CD4-positive, CD25-positive, alpha-beta regulatory T cell (primary cell): ENCODE measurements around the gene GATA3. TPM values are rescaled to one million over a fixed set of nuclear protein-coding genes. Genes with fewer than 3 reads are reported as not detected.

Experiments used
- ATAC-seq, 2 donors: fragments of 150-1000 bp; cut with Tn5 transposase; one replicate each; pipeline ENCODE4 v1.10.0; 2021; ENCODE audit warnings: low read depth in 2 of 2, moderate number of reproducible peaks in 2 of 2, moderate library complexity in 1 of 2
- DNase-seq, 3 donors: peaks; one replicate each; pipeline versions ENCODE4 v3.0.0 to v3.0.0-alpha.2; 2012 to 2022; ENCODE audit warnings: mixed read lengths in 1 of 3
- H3K27ac ChIP-seq: one replicate; pipeline ENCODE4 v1.7.0; 2013; ENCODE audit warnings: mild to moderate bottlenecking, low read length; ENCODE audit not compliant: insufficient read depth, poor library complexity, severe bottlenecking
- H3K27me3 ChIP-seq: one replicate; pipeline ENCODE4 v1.7.0; 2013; ENCODE audit warnings: low read length; ENCODE audit not compliant: control insufficient read depth, insufficient read depth
- H3K36me3 ChIP-seq: one replicate; pipeline ENCODE4 v1.7.0; 2013; ENCODE audit warnings: mild to moderate bottlenecking, low read length, moderate library complexity; ENCODE audit not compliant: control insufficient read depth, insufficient read depth
- H3K4me1 ChIP-seq: 2 replicates; pipeline ENCODE4 v1.7.0; 2013; ENCODE audit warnings: mild to moderate bottlenecking, low read length; ENCODE audit not compliant: insufficient read depth, control insufficient read depth, poor library complexity, severe bottlenecking
- H3K4me3 ChIP-seq: one replicate; pipeline ENCODE4 v1.7.0; 2013; ENCODE audit warnings: low read depth, mild to moderate bottlenecking, low read length, moderate library complexity
- H3K9me3 ChIP-seq, 2 experiments: 1 replicate in 1 of 2; 2 replicates in 1 of 2; pipeline ENCODE4 v1.7.0; 2013; ENCODE audit warnings: low read length in 2 of 2, mild to moderate bottlenecking in 1 of 2, moderate library complexity in 1 of 2; ENCODE audit not compliant: control insufficient read depth in 2 of 2
- H3K27ac Mint-ChIP-seq, 3 donors: one replicate each; pipeline ENCODE4 v1.8.0; 2020 to 2022; ENCODE audit warnings: mild to moderate bottlenecking in 3 of 3, mixed read lengths in 3 of 3, moderate library complexity in 2 of 3
- H3K27me3 Mint-ChIP-seq: one replicate; pipeline ENCODE4 v1.8.0; 2022; ENCODE audit warnings: mild to moderate bottlenecking, mixed read lengths
- H3K36me3 Mint-ChIP-seq: one replicate; pipeline ENCODE4 v1.8.0; 2020; ENCODE audit warnings: mixed read lengths
- H3K4me1 Mint-ChIP-seq, 4 donors: one replicate each; pipeline ENCODE4 v1.8.0; 2020 to 2022; ENCODE audit warnings: mixed read lengths in 4 of 4, mild to moderate bottlenecking in 1 of 4
- H3K4me3 Mint-ChIP-seq, 4 donors: one replicate each; pipeline ENCODE4 v1.8.0; 2020 to 2022; ENCODE audit warnings: mild to moderate bottlenecking in 4 of 4, mixed read lengths in 4 of 4, moderate library complexity in 3 of 4
- H3K9me3 Mint-ChIP-seq, 7 donors: one replicate each; pipeline ENCODE4 v1.8.0; 2020 to 2022; ENCODE audit warnings: mixed read lengths in 7 of 7, mild to moderate bottlenecking in 3 of 7, moderate library complexity in 2 of 7
- polyA plus RNA-seq, 4 donors: library from polyadenylated mRNA; unstranded; fragments of 300-500 nt; fragmentation: Illumina TruSeq; gene quantifications; one replicate each; pipeline ENCODE4 v1.2.3, GENCODE V29; 2021
- total RNA-seq: library from RNA; stranded (reverse); gene quantifications from one replicate; pipeline ENCODE4 v1.2.3, GENCODE V29; 2022

GATA3 gene
- total and polyA plus RNA-seq, 5 donors from 2014 or later, result 32.9 to 182 (median 47.3) TPM

DNA sequence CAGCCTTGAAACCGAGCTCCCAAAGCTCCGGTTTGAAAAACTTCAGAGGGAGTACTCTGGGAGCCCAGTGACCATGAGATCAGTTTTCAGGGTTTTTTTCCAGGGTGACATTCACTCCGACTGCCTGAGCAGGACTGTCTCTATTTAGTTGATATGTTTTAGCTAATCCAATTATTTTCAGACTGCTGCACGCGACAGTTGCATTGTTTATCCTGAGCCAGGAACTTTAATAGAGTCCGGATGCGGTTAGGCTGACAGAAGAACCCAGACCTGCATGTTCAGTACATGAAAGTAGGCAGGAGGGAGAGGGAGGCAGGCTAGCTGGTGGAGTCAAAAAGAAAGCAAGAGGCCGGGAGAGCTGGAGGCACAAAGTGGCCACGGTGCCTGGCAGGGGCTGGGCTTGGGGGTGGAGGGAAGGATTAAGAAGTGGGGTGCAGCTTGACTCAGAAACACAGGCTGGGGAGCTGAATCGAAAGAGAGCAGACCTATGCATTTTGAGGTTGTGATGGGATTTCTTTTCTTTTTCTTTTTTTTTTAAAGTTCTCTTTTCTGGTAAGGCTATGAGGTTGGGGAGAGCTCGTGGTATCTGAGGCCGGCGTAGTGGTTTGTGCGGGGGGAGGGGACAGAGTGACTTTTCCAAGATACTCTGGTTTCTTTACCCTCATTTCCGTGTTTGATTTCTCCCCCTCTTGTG lies 5.7 kb downstream of the GATA3 start:
- no peaks in the 10 kb centered on the region for H3K9me3 ChIP-seq
- Mint-ChIP-seq H3K4me1 (peaks cover 5 to 78% (median 55%) of the 10 kb centered on the region in 4 donors), H3K36me3 (peaks cover 45% of the 10 kb centered on the region), H3K9me3 (peaks cover 0 to 6% (median 0%) of the 10 kb centered on the region in 7 donors), H3K27ac (peak overlapping the region; percentile 87 to 98 (median 98)), H3K27me3 (peaks cover 9% of the 10 kb centered on the region), H3K4me3 (peak overlapping the region; percentile 91 to 100 (median 98))
- peak overlapping the region; percentile 90 for H3K27ac ChIP-seq
- H3K27me3 ChIP-seq, result no peaks in the 10 kb centered on the region
- peaks cover 49% of the 10 kb centered on the region for H3K36me3 ChIP-seq
- peaks cover 80% of the 10 kb centered on the region for H3K4me1 ChIP-seq
- ATAC-seq, result peak; percentile 44 to 46
- H3K4me3 ChIP-seq, result peak overlapping the region; percentile 93
- peak; percentile 47 to 92 (median 70) for DNase-seq

DNA sequence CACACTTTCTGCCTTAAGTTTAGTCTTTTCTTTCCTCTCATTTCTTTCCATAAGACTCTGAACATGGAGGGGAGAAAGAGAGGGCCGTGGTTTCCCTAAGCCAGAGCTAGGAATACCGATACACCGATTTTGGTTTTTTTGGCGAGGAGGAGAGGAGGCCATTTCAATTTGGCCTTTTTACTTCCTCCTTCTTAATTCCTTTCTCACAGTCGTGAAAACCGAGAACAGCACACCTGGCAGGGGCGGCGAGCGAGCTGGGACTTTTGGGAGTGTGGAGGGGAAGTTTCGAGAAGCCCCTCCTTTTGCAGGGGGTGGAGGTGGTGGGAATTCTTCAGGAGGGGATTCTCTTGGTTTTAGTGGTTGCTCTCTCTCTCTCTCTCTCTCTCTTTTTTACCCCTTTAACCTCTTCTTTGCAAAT lies 6.2 kb downstream of the GATA3 start:
- no peak for DNase-seq
- ATAC-seq, result no peak
- Histone ChIP-seq H3K4me1 (peaks cover 86% of the 10 kb centered on the region), H3K36me3 (peaks cover 54% of the 10 kb centered on the region), H3K4me3 (peak overlapping the region; percentile 93), H3K9me3 (no peaks in the 10 kb centered on the region), H3K27ac (peak overlapping the region; percentile 90), H3K27me3 (no peaks in the 10 kb centered on the region)
- Mint-ChIP-seq H3K4me3 (peak overlapping the region; percentile 91 to 100 (median 98)), H3K36me3 (peaks cover 49% of the 10 kb centered on the region), H3K9me3 (peaks cover 0 to 6% (median 0%) of the 10 kb centered on the region in 7 donors), H3K27me3 (peaks cover 9% of the 10 kb centered on the region), H3K27ac (peak overlapping the region; percentile 87 to 98 (median 98)), H3K4me1 (peaks cover 8 to 83% (median 58%) of the 10 kb centered on the region in 4 donors)

DNA sequence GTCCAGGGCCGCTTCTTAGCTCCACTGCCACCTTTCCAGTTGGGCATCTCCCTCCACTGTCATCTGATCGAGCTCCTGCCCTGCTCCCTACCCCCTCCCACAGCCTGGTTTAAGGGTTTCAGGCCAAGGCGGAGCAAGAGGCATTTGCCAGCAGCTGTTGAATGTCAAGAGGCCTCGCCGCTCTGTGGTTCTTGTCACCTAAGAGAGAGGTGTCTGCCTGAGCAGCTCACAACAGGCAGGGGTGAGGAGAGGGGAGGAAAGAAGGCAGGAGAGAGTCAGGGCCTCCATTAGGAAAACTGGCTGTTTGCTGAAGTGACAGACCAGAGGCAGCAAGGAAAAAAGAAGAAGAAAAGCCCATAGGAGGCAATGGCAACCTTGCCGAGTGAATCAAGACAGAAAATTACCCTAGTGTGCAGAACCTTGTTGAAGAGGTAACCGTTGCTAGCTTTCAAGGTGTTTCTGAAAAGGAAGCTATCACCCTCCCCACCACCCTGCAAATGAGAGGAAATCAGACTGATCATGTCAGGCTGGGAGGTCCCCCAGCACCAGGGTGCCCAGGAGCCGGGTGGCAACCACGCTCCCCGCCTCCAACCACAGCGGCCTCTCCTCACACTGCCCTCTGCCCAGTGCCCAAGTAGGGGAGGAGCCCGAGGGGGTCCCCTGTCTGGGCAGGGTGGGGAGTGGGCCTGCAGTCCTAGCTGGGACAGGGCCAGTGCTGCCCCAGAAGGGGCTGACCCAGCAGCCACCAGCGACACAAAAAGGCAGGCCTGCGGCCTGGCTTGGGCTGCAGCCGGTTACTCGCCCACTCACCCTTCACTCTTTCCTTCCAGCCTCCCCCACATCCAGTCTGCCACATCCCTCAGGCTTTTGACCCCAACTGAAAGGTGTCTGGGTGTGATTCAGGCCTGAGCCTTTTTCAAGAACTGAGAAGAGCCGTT lies 7.1 kb downstream of the GATA3 start:
- H3K4me3 Mint-ChIP-seq, result peak overlapping the region; percentile 91 to 100 (median 98)
- no peaks in the 10 kb centered on the region for H3K27me3 ChIP-seq
- peak overlapping the region; percentile 90 for H3K27ac ChIP-seq
- peaks cover 61% of the 10 kb centered on the region for H3K36me3 ChIP-seq
- peak overlapping the region; percentile 87 to 98 (median 98) for H3K27ac Mint-ChIP-seq
- H3K9me3 ChIP-seq, result no peaks in the 10 kb centered on the region
- ATAC-seq, result peak; percentile 65 to 67
- H3K4me1 Mint-ChIP-seq, result peaks cover 17 to 91% (median 67%) of the 10 kb centered on the region in 4 donors
- peaks cover 94% of the 10 kb centered on the region for H3K4me1 ChIP-seq
- peaks cover 0 to 6% (median 0%) of the 10 kb centered on the region in 7 donors for H3K9me3 Mint-ChIP-seq
- peaks cover 7% of the 10 kb centered on the region for H3K27me3 Mint-ChIP-seq
- peaks cover 58% of the 10 kb centered on the region for H3K36me3 Mint-ChIP-seq
- H3K4me3 ChIP-seq, result peak overlapping the region; percentile 93
- peak; percentile 32 to 88 (median 73) for DNase-seq

DNA sequence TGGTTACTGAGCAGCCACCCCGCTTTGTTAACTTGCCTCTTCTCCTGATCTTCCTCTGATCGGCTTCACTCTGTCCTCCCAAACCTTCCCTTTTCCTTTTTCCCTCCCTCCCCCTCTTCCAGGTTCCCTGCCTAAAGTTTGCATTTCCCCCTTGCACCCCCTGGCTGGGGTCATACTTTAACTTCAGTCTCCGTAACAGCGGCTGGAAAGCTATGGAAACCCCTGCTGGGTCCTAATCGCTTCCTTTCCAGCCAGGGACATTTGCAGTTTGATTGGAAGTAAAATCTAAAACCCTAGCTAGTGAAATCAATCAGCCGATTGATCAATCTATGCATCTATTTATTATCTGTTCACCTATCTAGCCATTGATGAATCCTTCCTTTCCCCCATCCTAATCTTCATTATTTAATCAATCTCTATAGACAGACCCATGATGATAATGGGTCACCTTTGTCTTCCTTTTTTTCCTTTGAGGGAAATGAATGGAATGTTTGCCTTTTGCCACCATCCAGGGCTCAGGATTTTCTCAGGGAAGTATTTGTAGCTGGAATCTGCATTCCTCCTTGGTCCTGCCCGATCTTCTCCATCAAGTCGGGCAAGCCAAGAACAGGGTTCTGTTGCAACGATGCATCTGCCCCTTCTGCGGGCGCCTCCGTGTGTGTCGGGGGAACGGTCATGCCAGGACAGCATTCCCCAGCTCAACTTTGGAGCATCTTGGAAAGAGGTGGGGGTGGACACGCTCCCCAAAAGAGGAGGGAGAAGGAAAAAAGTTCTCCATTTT lies 8.8 kb downstream of the GATA3 start:
- Mint-ChIP-seq H3K27ac (peak overlapping the region; percentile 85 to 98 (median 87)), H3K4me1 (peaks cover 30 to 96% (median 80%) of the 10 kb centered on the region in 4 donors), H3K27me3 (no peaks in the 10 kb centered on the region), H3K4me3 (peak overlapping the region; percentile 91 to 100 (median 98)), H3K9me3 (peaks cover 0 to 3% (median 0%) of the 10 kb centered on the region in 7 donors), H3K36me3 (peaks cover 73% of the 10 kb centered on the region)
- ATAC-seq (no peak), DNase-seq (no peak)
- H3K36me3 ChIP-seq, result peaks cover 74% of the 10 kb centered on the region
- H3K9me3 ChIP-seq, result no peaks in the 10 kb centered on the region
- peaks cover 98% of the 10 kb centered on the region for H3K4me1 ChIP-seq
- H3K27ac ChIP-seq, result peak overlapping the region; percentile 90
- no peaks in the 10 kb centered on the region for H3K27me3 ChIP-seq
- H3K4me3 ChIP-seq, result peak overlapping the region; percentile 27

DNA sequence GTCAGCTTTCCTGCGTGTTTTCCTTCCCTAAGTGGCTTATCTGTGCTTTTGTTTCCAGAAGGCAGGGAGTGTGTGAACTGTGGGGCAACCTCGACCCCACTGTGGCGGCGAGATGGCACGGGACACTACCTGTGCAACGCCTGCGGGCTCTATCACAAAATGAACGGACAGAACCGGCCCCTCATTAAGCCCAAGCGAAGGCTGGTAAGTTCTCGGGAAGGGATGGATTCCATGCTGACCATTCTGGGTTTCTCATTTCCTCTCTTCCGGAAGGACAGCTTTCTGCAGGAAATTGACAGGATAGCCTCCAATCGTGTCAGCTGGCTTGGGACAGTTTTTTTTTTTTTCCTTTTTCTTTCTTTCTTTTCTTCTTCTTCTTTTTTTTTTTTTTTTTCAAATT lies 9.4 kb downstream of the GATA3 start:
- H3K4me3 ChIP-seq, result peak overlapping the region; percentile 27
- peaks cover 74% of the 10 kb centered on the region for H3K36me3 ChIP-seq
- Mint-ChIP-seq H3K4me1 (peaks cover 33 to 96% (median 80%) of the 10 kb centered on the region in 4 donors), H3K27ac (peak overlapping the region in 2 of 3 donors; percentile 46 to 71), H3K4me3 (peak overlapping the region; percentile 55 to 97 (median 84)), H3K9me3 (peaks cover 0 to 3% (median 0%) of the 10 kb centered on the region in 7 donors), H3K36me3 (peaks cover 77% of the 10 kb centered on the region), H3K27me3 (no peaks in the 10 kb centered on the region)
- H3K9me3 ChIP-seq, result no peaks in the 10 kb centered on the region
- peaks cover 98% of the 10 kb centered on the region for H3K4me1 ChIP-seq
- no peaks in the 10 kb centered on the region for H3K27me3 ChIP-seq
- no peak for ATAC-seq
- DNase-seq, result no peak
- H3K27ac ChIP-seq, result peak overlapping the region; percentile 35

DNA sequence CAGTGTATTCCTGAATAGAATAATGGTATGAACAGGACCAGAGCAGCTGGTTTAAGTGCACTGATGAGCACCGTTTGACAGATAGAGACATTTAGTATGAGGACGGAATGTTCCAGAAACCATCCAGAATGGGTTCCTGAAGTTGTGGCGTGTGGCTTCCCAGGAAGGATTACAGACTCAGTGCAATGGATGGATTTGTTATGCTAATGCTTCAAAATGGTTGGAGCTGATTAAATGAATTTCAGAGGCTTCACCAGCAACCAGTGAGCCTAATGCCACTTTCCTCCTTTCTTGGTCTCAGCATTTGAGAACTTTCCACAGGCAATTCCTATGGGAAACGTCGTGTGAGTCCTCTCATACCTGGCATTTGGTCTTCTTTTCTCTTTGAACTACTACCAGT lies 9.9 kb downstream of the GATA3 start:
- Histone ChIP-seq H3K27ac (peak overlapping the region; percentile 61), H3K9me3 (no peaks in the 10 kb centered on the region), H3K4me1 (peaks cover 98% of the 10 kb centered on the region), H3K36me3 (peaks cover 74% of the 10 kb centered on the region), H3K27me3 (no peaks in the 10 kb centered on the region), H3K4me3 (peak overlapping the region; percentile 27)
- Mint-ChIP-seq H3K9me3 (peaks cover 0 to 3% (median 0%) of the 10 kb centered on the region in 7 donors), H3K27me3 (no peaks in the 10 kb centered on the region), H3K4me3 (peak overlapping the region; percentile 55 to 91 (median 68)), H3K4me1 (peaks cover 38 to 96% (median 80%) of the 10 kb centered on the region in 4 donors), H3K27ac (peak overlapping the region; percentile 32 to 92 (median 78)), H3K36me3 (peaks cover 77% of the 10 kb centered on the region)
- ATAC-seq, result no peak
- no peak for DNase-seq

DNA sequence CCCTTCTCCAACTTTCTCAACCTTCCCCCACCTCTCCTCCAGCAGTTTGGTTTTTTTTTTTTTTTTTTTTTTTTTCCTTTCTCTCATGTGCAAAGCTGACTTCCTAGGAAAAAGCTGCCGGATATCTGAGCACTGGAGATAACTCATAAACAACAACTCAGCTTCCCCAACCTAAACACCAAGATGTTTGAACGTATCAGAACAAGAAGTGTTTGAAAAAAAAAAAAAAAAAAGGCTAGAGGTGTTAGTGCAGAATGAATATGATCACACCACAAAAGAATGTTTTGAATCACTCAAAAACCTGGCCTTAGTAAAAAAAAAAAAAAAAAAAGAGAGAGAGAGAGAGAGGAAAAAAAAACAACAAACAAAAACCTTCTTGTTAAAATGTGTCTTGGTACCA lies 11.2 kb downstream of the GATA3 start:
- H3K27me3 Mint-ChIP-seq, result no peaks in the 10 kb centered on the region
- peak overlapping the region; percentile 74 to 87 (median 76) for H3K4me3 Mint-ChIP-seq
- H3K27ac ChIP-seq, result peak overlapping the region; percentile 61
- DNase-seq (peak in 1 of 3 donors; percentile 56), ATAC-seq (no peak)
- no peaks in the 10 kb centered on the region for H3K27me3 ChIP-seq
- peaks cover 76% of the 10 kb centered on the region for H3K36me3 Mint-ChIP-seq
- H3K4me1 Mint-ChIP-seq, result peaks cover 35 to 95% (median 78%) of the 10 kb centered on the region in 4 donors
- H3K9me3 Mint-ChIP-seq, result no peaks in the 10 kb centered on the region
- H3K27ac Mint-ChIP-seq, result peak overlapping the region; percentile 85 to 96 (median 87)
- H3K36me3 ChIP-seq, result peaks cover 84% of the 10 kb centered on the region
- no peaks in the 10 kb centered on the region for H3K9me3 ChIP-seq
- peak overlapping the region; percentile 69 for H3K4me3 ChIP-seq
- H3K4me1 ChIP-seq, result peaks cover 98% of the 10 kb centered on the region
